GM23248 (cell line): Measurements from ENCODE around the gene HSPA6. TPM values are rescaled to one million over a fixed set of nuclear protein-coding genes. Genes with fewer than 3 reads are reported as not detected.

Experiments used
- DNase-seq: peaks from one replicate; pipeline ENCODE4 v3.0.0-alpha.2; 2015
- H2AFZ ChIP-seq: fragments of 200-600 bp; sonication (generic); 2 replicates; pipeline ENCODE4 v1.6.1; 2016; ENCODE audit warnings: antibody characterized with exemption
- H3F3A ChIP-seq: fragments of 200-600 bp; sonication (generic); 2 replicates; pipeline ENCODE4 v1.6.1; 2016; ENCODE audit warnings: mild to moderate bottlenecking, antibody characterized with exemption, mixed run types; ENCODE audit not compliant: insufficient read depth
- H3K27ac ChIP-seq: fragments of 200-600 bp; sonication (generic); 2 replicates; pipeline ENCODE4 v1.5.1; 2016; ENCODE audit warnings: mild to moderate bottlenecking
- H3K27me3 ChIP-seq: fragments of 200-600 bp; sonication (generic); replicated peaks from 2 replicates; pipeline ENCODE4 v1.6.1; 2016; ENCODE audit warnings: mild to moderate bottlenecking; ENCODE audit not compliant: insufficient read depth
- H3K36me3 ChIP-seq: fragments of 200-600 bp; sonication (generic); 2 replicates; pipeline ENCODE4 v1.6.1; 2016; ENCODE audit warnings: low read depth, mild to moderate bottlenecking
- H3K4me1 ChIP-seq: fragments of 200-600 bp; sonication (generic); 2 replicates; pipeline ENCODE4 v1.6.1; 2016; ENCODE audit warnings: mild to moderate bottlenecking; ENCODE audit not compliant: insufficient read depth
- H3K4me2 ChIP-seq: fragments of 200-600 bp; sonication (generic); one replicate; pipeline ENCODE4 v1.6.1; 2016; ENCODE audit warnings: mild to moderate bottlenecking; ENCODE audit not compliant: unreplicated experiment
- H3K4me3 ChIP-seq: fragments of 200-600 bp; sonication (generic); 2 replicates; pipeline ENCODE4 v1.5.1; 2016; ENCODE audit warnings: mild to moderate bottlenecking
- H3K79me2 ChIP-seq: fragments of 200-600 bp; sonication (generic); 2 replicates; pipeline ENCODE4 v1.6.1; 2016; ENCODE audit warnings: mild to moderate bottlenecking; ENCODE audit not compliant: insufficient read depth
- H3K9ac ChIP-seq: fragments of 200-600 bp; sonication (generic); 2 replicates; pipeline ENCODE4 v1.6.1; 2016; ENCODE audit warnings: mild to moderate bottlenecking
- H3K9me2 ChIP-seq: fragments of 200-600 bp; sonication (generic); 2 replicates; pipeline ENCODE4 v1.6.1; 2016; ENCODE audit warnings: mixed run types, mild to moderate bottlenecking, moderate library complexity; ENCODE audit not compliant: insufficient read depth
- H3K9me3 ChIP-seq: fragments of 200-600 bp; sonication (generic); one replicate; pipeline ENCODE4 v1.6.1; 2017; ENCODE audit warnings: low read depth
- H4K20me1 ChIP-seq: fragments of 200-600 bp; sonication (generic); 2 replicates; pipeline ENCODE4 v1.6.0; 2016; ENCODE audit not compliant: insufficient read depth
- EZH2 ChIP-seq: fragments of 200-600 bp; sonication (generic); IDR thresholded peaks from 2 replicates; pipeline ENCODE4 v1.6.1; 2018; ENCODE audit warnings: antibody characterized with exemption, mild to moderate bottlenecking; ENCODE audit not compliant: insufficient read depth, poor library complexity, severe bottlenecking
- EZH2phosphoT487 ChIP-seq: fragments of 200-600 bp; sonication (generic); IDR thresholded peaks from 2 replicates; pipeline ENCODE4 v1.6.1; 2018; ENCODE audit warnings: antibody characterized with exemption, moderate library complexity, mild to moderate bottlenecking, low read depth; ENCODE audit not compliant: insufficient read depth
- WGBS, 2 experiments: methylation state at CpG; one replicate each; pipeline ENCODE4 v1.1.6; 2015 to 2017; ENCODE audit warnings: low lambda C conversion rate in 2 of 2, low coverage in 1 of 2; ENCODE audit errors: missing lambda C conversion rate in 2 of 2; 5-methylcytosine and 5-hydroxymethylcytosine counted together
- in situ Hi-C: fragments of 300-500 bp; cut with MboI; formaldehyde crosslinking; loops from 2 replicates; pipeline ENCODE4 v1.15.0; 2020
- polyA plus RNA-seq: library from polyadenylated mRNA; unstranded; fragments of >200 nt; fragmentation: Nextera tagmentation; extraction: Ambion mirVana; gene quantifications from 2 replicates; pipeline ENCODE4 v1.2.1, GENCODE V29; 2016
- total RNA-seq: library from RNA; depleted of rRNA; stranded (reverse); fragments of >200 nt; shearing (Covaris generic); gene quantifications from 2 replicates; pipeline ENCODE4 v1.2.3, GENCODE V29; 2014

HSPA6 gene
- total and polyA plus RNA-seq, 2 experiments from 2014 or later, result 0.13 TPM; not detected in 1

- H3K9me3 ChIP-seq, result no peaks in the 10 kb centered on the region
- in situ Hi-C loops, result no loop called here
- H3F3A ChIP-seq, result no peaks in the 10 kb centered on the region
- H3K9me2 ChIP-seq, result no peaks in the 10 kb centered on the region
- DNase-seq, result no peak
- no peak overlapping the region for H3K9ac ChIP-seq
- no peak overlapping the region for H3K4me2 ChIP-seq
- no peak overlapping the region for H3K27ac ChIP-seq
- H3K79me2 ChIP-seq, result no peaks in the 10 kb centered on the region
- no peaks in the 10 kb centered on the region for H3K36me3 ChIP-seq
- TF ChIP-seq EZH2, result no peak
- no peak for TF ChIP-seq EZH2phosphoT487
- no peak overlapping the region for H3K4me3 ChIP-seq
- H4K20me1 ChIP-seq, result no peaks in the 10 kb centered on the region
- H3K4me1 ChIP-seq, result no peaks in the 10 kb centered on the region
- no peak overlapping the region for H2AFZ ChIP-seq
- peaks cover 20% of the 10 kb centered on the region for H3K27me3 ChIP-seq
These were observed 28.9 kb upstream of the HSPA6 start for GRCh38 chr1:161495490-161495889.

GRCh38 chr1:161497961-161498360, 26.4 kb upstream of the HSPA6 start:
- WGBS, 2 experiments, result 0 to 4% methylated on average over 1 of the region's 1 CpG
- H3K27me3 ChIP-seq, result peaks cover 4% of the 10 kb centered on the region; the same call in 1 of the 2 replicates
- in situ Hi-C loops, result no loop called here

GRCh38 chr1:161498646-161499045, 25.7 kb upstream of the HSPA6 start:
- in situ Hi-C loops, result no loop called here
- H3K9me3 ChIP-seq, result no peaks in the 10 kb centered on the region
- 46 to 50% methylated on average over 2 of the region's 2 CpGs for WGBS, 2 experiments

More at GRCh38 chr1:161497961-161498360, 26.4 kb upstream of the HSPA6 start:
- no peaks in the 10 kb centered on the region for H3K9me2 ChIP-seq
- TF ChIP-seq EZH2phosphoT487 (no peak), EZH2 (no peak)
- no peaks in the 10 kb centered on the region for H3K9me3 ChIP-seq
- no peak for DNase-seq
- no peaks in the 10 kb centered on the region for H3K4me1 ChIP-seq
- H2AFZ ChIP-seq, result no peak overlapping the region
- no peak overlapping the region for H3K4me2 ChIP-seq
- H3K9ac ChIP-seq, result no peak overlapping the region
- no peaks in the 10 kb centered on the region for H3K36me3 ChIP-seq
- H3K79me2 ChIP-seq, result no peaks in the 10 kb centered on the region
- no peaks in the 10 kb centered on the region for H4K20me1 ChIP-seq
- no peaks in the 10 kb centered on the region for H3F3A ChIP-seq
- no peak overlapping the region for H3K27ac ChIP-seq
- no peak overlapping the region for H3K4me3 ChIP-seq

GRCh38 chr1:161499099-161500039, 25.0 kb upstream of the HSPA6 start:
- DNase-seq, result no peak
- WGBS, 2 experiments, result 70% methylated on average over 8 of the region's 8 CpGs
- in situ Hi-C loops, result no loop called here

More at GRCh38 chr1:161498646-161499045, 25.7 kb upstream of the HSPA6 start:
- H3K79me2 ChIP-seq, result no peaks in the 10 kb centered on the region
- no peak overlapping the region for H3K4me2 ChIP-seq
- H3K9ac ChIP-seq, result no peak overlapping the region
- H4K20me1 ChIP-seq, result no peaks in the 10 kb centered on the region
- no peak overlapping the region for H3K27ac ChIP-seq
- no peaks in the 10 kb centered on the region for H3K9me2 ChIP-seq
- no peak overlapping the region for H3K4me3 ChIP-seq
- TF ChIP-seq EZH2, result no peak
- TF ChIP-seq EZH2phosphoT487, result no peak
- H3K4me1 ChIP-seq, result no peaks in the 10 kb centered on the region
- H2AFZ ChIP-seq, result no peak overlapping the region
- H3F3A ChIP-seq, result no peaks in the 10 kb centered on the region
- H3K27me3 ChIP-seq, result peaks cover 4% of the 10 kb centered on the region; the same call in 1 of the 2 replicates
- no peak for DNase-seq
- H3K36me3 ChIP-seq, result no peaks in the 10 kb centered on the region

More at GRCh38 chr1:161499099-161500039, 25.0 kb upstream of the HSPA6 start:
- Histone ChIP-seq H3K27ac (no peak overlapping the region), H3K9me2 (no peaks in the 10 kb centered on the region), H3F3A (no peaks in the 10 kb centered on the region), H3K4me1 (no peaks in the 10 kb centered on the region), H3K9ac (no peak overlapping the region), H4K20me1 (no peaks in the 10 kb centered on the region), H2AFZ (no peak overlapping the region), H3K4me2 (no peak overlapping the region), H3K27me3 (peaks cover 4% of the 10 kb centered on the region; the same call in 1 of the 2 replicates), H3K79me2 (no peaks in the 10 kb centered on the region), H3K9me3 (no peaks in the 10 kb centered on the region), H3K4me3 (no peak overlapping the region), H3K36me3 (no peaks in the 10 kb centered on the region)
- TF ChIP-seq EZH2, result no peak
- no peak for TF ChIP-seq EZH2phosphoT487
